ENCODE results near the gene FAM204A.

- TF ChIP-seq CSRNP3 (CRISPR knock-in tag; IDR thresholded peaks at IDR 0.05) (no peak), GLIS3 (CRISPR knock-in tag; IDR thresholded peaks at IDR 0.05) (no peak), ISL1 (CRISPR knock-in tag; IDR thresholded peaks at IDR 0.05) (no peak), ESRRG (CRISPR knock-in tag; IDR thresholded peaks at IDR 0.05) (no peak), CSDC2 (CRISPR knock-in tag; IDR thresholded peaks at IDR 0.05) (no peak), OSR1 (CRISPR knock-in tag; IDR thresholded peaks at IDR 0.05) (no peak), TSHZ2 (CRISPR knock-in tag; IDR thresholded peaks at IDR 0.05) (no peak), PATZ1 (CRISPR knock-in tag; IDR thresholded peaks at IDR 0.05; ENCODE audit: borderline replicate concordance) (no peak), RARB (CRISPR knock-in tag; IDR thresholded peaks at IDR 0.05) (no peak)
Measured at GRCh38 chr10:118355234-118355633, 13.1 kb upstream of the FAM204A start.
